Measurements from ENCODE around the gene HCRTR1.

- no peak for TF ChIP-seq CTCF (IDR thresholded peaks at IDR 0.05)
- TF ChIP-seq POLR2AphosphoS5 (IDR thresholded peaks at IDR 0.05), result no peak
- no peak for TF ChIP-seq EP300 (IDR thresholded peaks at IDR 0.05)
- TF ChIP-seq POLR2A (IDR thresholded peaks at IDR 0.05), result no peak
These were observed 9.9 kb downstream of the HCRTR1 start for GRCh38 chr1:31627301-31627929.
